Peyer's patch (tissue), 4 donors: ENCODE measurements around the gene TMEM45A.
A peak's percentile ranks its signal among the peaks of the same experiment; 100 is the strongest.

Experiments
- POLR2A ChIP-seq, 2 donors: fragments of 450-650 bp; IDR thresholded peaks; one replicate each; pipeline ENCODE4 v1.5.1; 2017; ENCODE audit warnings: antibody characterized with exemption in 2 of 2, mild to moderate bottlenecking in 2 of 2, moderate library complexity in 2 of 2
- TF ChIP-seq, protein P1 (sequence below), 6 experiments: fragments of 450-650 bp in 4 of 6; fragments of 200-600 bp in 2 of 6; sonication (generic) in 1 of 6; IDR thresholded peaks; one replicate each; pipeline ENCODE4 v1.5.1; 2017 to 2019; ENCODE audit warnings: antibody characterized with exemption in 6 of 6, mild to moderate bottlenecking in 3 of 6, moderate library complexity in 1 of 6

DNA sequence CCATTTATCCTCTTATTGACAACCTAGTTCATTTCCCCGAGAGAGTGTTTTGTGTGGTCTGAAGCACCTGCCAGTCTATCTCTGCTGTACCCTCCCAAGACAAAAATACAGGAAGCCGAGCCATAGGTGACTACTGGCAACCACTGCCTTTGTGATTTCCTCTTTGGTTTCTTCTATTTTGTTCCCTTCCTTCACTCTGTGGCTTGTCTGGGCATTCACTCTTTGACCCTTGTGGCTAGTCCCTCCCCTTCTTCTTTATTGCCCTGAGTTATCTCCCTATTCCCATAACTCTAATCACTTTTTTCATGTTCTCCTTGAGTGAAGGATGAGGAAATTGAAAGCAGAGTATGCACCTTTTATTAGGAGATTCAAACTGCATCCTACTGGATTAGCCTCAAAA, 116.9 kb downstream of the TMEM45A start, which contains the start of gene ADGRG7:
- TF ChIP-seq, protein P1, sequence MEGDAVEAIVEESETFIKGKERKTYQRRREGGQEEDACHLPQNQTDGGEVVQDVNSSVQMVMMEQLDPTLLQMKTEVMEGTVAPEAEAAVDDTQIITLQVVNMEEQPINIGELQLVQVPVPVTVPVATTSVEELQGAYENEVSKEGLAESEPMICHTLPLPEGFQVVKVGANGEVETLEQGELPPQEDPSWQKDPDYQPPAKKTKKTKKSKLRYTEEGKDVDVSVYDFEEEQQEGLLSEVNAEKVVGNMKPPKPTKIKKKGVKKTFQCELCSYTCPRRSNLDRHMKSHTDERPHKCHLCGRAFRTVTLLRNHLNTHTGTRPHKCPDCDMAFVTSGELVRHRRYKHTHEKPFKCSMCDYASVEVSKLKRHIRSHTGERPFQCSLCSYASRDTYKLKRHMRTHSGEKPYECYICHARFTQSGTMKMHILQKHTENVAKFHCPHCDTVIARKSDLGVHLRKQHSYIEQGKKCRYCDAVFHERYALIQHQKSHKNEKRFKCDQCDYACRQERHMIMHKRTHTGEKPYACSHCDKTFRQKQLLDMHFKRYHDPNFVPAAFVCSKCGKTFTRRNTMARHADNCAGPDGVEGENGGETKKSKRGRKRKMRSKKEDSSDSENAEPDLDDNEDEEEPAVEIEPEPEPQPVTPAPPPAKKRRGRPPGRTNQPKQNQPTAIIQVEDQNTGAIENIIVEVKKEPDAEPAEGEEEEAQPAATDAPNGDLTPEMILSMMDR (IDR thresholded peaks at IDR 0.05), result no peak
- TF ChIP-seq POLR2A (IDR thresholded peaks at IDR 0.05), result peak; percentile 51 to 64
